ENCODE results near the gene TENT5D.

DNA sequence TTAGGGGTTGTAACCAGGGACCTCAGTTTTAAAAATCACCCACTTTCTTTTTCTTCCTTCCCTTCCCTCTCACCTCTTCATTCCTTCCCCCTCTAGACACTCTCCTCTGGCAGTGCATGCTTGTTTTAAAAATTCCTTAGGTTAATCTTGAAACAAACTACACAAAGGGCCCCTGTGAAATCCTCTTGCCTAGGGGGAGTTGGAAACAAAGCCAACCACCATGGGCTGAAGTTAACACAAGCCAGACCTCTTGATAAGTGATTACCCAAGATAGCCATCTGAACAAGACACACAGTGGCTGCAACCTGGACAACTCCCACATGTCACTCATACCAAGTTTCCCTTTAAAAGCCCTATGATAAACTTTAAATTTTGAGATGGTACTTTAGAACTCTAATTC, 68.9 kb downstream of the TENT5D start:
- TF ChIP-seq POLR2A (IDR thresholded peaks at IDR 0.05) = no peak
- TF ChIP-seq, protein P1, sequence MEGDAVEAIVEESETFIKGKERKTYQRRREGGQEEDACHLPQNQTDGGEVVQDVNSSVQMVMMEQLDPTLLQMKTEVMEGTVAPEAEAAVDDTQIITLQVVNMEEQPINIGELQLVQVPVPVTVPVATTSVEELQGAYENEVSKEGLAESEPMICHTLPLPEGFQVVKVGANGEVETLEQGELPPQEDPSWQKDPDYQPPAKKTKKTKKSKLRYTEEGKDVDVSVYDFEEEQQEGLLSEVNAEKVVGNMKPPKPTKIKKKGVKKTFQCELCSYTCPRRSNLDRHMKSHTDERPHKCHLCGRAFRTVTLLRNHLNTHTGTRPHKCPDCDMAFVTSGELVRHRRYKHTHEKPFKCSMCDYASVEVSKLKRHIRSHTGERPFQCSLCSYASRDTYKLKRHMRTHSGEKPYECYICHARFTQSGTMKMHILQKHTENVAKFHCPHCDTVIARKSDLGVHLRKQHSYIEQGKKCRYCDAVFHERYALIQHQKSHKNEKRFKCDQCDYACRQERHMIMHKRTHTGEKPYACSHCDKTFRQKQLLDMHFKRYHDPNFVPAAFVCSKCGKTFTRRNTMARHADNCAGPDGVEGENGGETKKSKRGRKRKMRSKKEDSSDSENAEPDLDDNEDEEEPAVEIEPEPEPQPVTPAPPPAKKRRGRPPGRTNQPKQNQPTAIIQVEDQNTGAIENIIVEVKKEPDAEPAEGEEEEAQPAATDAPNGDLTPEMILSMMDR (IDR thresholded peaks at IDR 0.05) = no peak
